ENCODE measurements around the gene FITM2.

The FITM2 gene

GRCh38 chr20:44319839-44320422 lies 8.9 kb upstream of the FITM2 start:
- TF ChIP-seq, protein P1, sequence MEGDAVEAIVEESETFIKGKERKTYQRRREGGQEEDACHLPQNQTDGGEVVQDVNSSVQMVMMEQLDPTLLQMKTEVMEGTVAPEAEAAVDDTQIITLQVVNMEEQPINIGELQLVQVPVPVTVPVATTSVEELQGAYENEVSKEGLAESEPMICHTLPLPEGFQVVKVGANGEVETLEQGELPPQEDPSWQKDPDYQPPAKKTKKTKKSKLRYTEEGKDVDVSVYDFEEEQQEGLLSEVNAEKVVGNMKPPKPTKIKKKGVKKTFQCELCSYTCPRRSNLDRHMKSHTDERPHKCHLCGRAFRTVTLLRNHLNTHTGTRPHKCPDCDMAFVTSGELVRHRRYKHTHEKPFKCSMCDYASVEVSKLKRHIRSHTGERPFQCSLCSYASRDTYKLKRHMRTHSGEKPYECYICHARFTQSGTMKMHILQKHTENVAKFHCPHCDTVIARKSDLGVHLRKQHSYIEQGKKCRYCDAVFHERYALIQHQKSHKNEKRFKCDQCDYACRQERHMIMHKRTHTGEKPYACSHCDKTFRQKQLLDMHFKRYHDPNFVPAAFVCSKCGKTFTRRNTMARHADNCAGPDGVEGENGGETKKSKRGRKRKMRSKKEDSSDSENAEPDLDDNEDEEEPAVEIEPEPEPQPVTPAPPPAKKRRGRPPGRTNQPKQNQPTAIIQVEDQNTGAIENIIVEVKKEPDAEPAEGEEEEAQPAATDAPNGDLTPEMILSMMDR (IDR thresholded peaks at IDR 0.05; ENCODE audit: extremely low read depth, insufficient read depth, missing control alignments) = no peak
- DNase-seq (ENCODE audit: low spot score) = no peak
- in situ Hi-C loops (cut with MboI; ENCODE audit: low pct_unique_long_range_greater_than_20kb, low sequenced_read_pairs, unreplicated experiment) = loop anchor here (10.0 kb wide), 1 partner anchor 105 kb away; the partner anchor contains the start of gene OSER1

GRCh38 chr20:44314870-44315269 lies 3.9 kb upstream of the FITM2 start:
- in situ Hi-C loops (cut with MboI; ENCODE audit: low pct_unique_long_range_greater_than_20kb, low sequenced_read_pairs, unreplicated experiment) = loop anchor here (10.0 kb wide), 1 partner anchor 100 kb away; the partner anchor contains the start of gene OSER1
- DNase-seq (ENCODE audit: low spot score) = no peak
- TF ChIP-seq, protein P1 (IDR thresholded peaks at IDR 0.05; ENCODE audit: extremely low read depth, insufficient read depth, missing control alignments) = no peak

- no peak for DNase-seq (ENCODE audit: low spot score)
- TF ChIP-seq, protein P1 (IDR thresholded peaks at IDR 0.05; ENCODE audit: extremely low read depth, insufficient read depth, missing control alignments) = no peak
- in situ Hi-C loops (cut with MboI; ENCODE audit: low pct_unique_long_range_greater_than_20kb, low sequenced_read_pairs, unreplicated experiment) = loop anchor here (10.0 kb wide), 1 partner anchor 95 kb away; the partner anchor contains the start of gene OSER1
Observed at GRCh38 chr20:44309763-44310663, 989 bp downstream of the FITM2 start.

GRCh38 chr20:44306927-44307326 lies 4.1 kb downstream of the FITM2 start:
- in situ Hi-C loops (cut with MboI; ENCODE audit: low pct_unique_long_range_greater_than_20kb, low sequenced_read_pairs, unreplicated experiment) = no loop called here
- TF ChIP-seq, protein P1 (IDR thresholded peaks at IDR 0.05; ENCODE audit: extremely low read depth, insufficient read depth, missing control alignments) = no peak
- no peak for DNase-seq (ENCODE audit: low spot score)

- TF ChIP-seq, protein P1 (IDR thresholded peaks at IDR 0.05; ENCODE audit: extremely low read depth, insufficient read depth, missing control alignments) = no peak
- no peak for DNase-seq (ENCODE audit: low spot score)
- in situ Hi-C loops (cut with MboI; ENCODE audit: low pct_unique_long_range_greater_than_20kb, low sequenced_read_pairs, unreplicated experiment) = no loop called here
Observed at GRCh38 chr20:44304383-44304782, 6.6 kb downstream of the FITM2 start.

GRCh38 chr20:44302736-44303135 lies 8.3 kb downstream of the FITM2 start:
- DNase-seq (ENCODE audit: low spot score) = no peak
- in situ Hi-C loops (cut with MboI; ENCODE audit: low pct_unique_long_range_greater_than_20kb, low sequenced_read_pairs, unreplicated experiment) = no loop called here
- TF ChIP-seq, protein P1 (IDR thresholded peaks at IDR 0.05; ENCODE audit: extremely low read depth, insufficient read depth, missing control alignments) = no peak

Measured in GM13977 (cell line).